Endometrial microvascular endothelial cells (primary cell): ENCODE measurements around the gene FUT1. TPM values are rescaled to one million over a fixed set of nuclear protein-coding genes. Genes with fewer than 3 reads are reported as not detected.
"Not testable (repeated sequence)": the region's sequence is repeated elsewhere in the genome, so short reads cannot be mapped to it uniquely, and the experiment has no call there.

ENCODE experiments used
- in situ Hi-C: cut with HindIII; loops from 2 replicates; pipeline ENCODE4 v1.10.0; 2017; ENCODE audit warnings: low sequenced_read_pairs, low pct_unique_long_range_greater_than_20kb; ENCODE audit errors: inconsistent ontology term
- total RNA-seq: library from RNA; depleted of rRNA; stranded (reverse); fragments of >200 nt; gene quantifications from one replicate; pipeline ENCODE4 v1.2.3, GENCODE V29; 2015; ENCODE audit errors: inconsistent ontology term

The FUT1 gene
- total RNA-seq, 1 donor from 2014 or later, result 4.9 TPM

GRCh38 chr19:48770734-48771472 lies 18.5 kb upstream of the FUT1 start:
- in situ Hi-C loops, result no loop called here

- in situ Hi-C loops, result no loop called here
Observed at GRCh38 chr19:48770266-48770665, 17.8 kb upstream of the FUT1 start.

- in situ Hi-C loops, result no loop called here
Observed at GRCh38 chr19:48768994-48769713, 16.7 kb upstream of the FUT1 start.

GRCh38 chr19:48768171-48768753 lies 15.8 kb upstream of the FUT1 start:
- in situ Hi-C loops, result not testable (repeated sequence)

GRCh38 chr19:48765816-48766215 lies 13.4 kb upstream of the FUT1 start:
- in situ Hi-C loops, result not testable (repeated sequence)

GRCh38 chr19:48760504-48761205 lies 8.2 kb upstream of the FUT1 start:
- in situ Hi-C loops, result no loop called here

- in situ Hi-C loops, result no loop called here
Observed at GRCh38 chr19:48757741-48758144, 5.3 kb upstream of the FUT1 start.

- in situ Hi-C loops, result no loop called here
Observed at GRCh38 chr19:48757089-48757675, 4.7 kb upstream of the FUT1 start.

- in situ Hi-C loops, result no loop called here
Observed at GRCh38 chr19:48756686-48757085, 4.2 kb upstream of the FUT1 start.

GRCh38 chr19:48756212-48756611 lies 3.8 kb upstream of the FUT1 start:
- in situ Hi-C loops, result no loop called here

- in situ Hi-C loops, result no loop called here
Observed at GRCh38 chr19:48755787-48756186, 3.3 kb upstream of the FUT1 start.

- in situ Hi-C loops, result no loop called here
Observed at GRCh38 chr19:48755084-48755641, 2.7 kb upstream of the FUT1 start, which contains the start of gene FGF21. TSS of gene FGF21 (plus strand) at chr19:48755524. CDS start at chr19:48756237, 713 bp downstream.

GRCh38 chr19:48751845-48752495 lies 471 bp downstream of the FUT1 start:
- in situ Hi-C loops, result no loop called here

GRCh38 chr19:48750771-48751504 lies 1.5 kb downstream of the FUT1 start:
- in situ Hi-C loops, result no loop called here

- in situ Hi-C loops, result no loop called here
Observed at GRCh38 chr19:48750351-48750750, 2.1 kb downstream of the FUT1 start.

- in situ Hi-C loops, result no loop called here
Observed at GRCh38 chr19:48749571-48750198, 2.8 kb downstream of the FUT1 start.
